ENCODE data around the gene RNF169.

DNA sequence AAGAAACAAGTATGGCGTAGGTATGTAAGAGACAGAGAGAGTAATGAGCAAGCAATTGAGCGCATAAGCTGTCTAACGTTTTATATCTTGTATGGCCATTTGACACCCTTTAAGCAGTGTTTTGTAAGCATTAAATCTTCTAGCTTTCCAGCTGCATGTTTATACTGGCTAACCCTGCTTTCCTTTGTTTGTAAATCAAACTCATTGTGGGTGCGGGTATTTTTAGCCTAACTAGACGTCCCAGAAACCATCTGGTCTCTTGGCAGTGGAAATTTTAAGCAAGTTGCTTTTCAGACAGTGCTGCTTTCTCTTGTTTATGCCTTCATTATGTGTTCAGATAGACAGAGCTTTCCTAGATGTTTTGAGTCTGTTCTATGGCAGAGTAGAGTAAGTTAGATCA is 73.5 kb downstream of the RNF169 start:
- TF ChIP-seq, protein P1, sequence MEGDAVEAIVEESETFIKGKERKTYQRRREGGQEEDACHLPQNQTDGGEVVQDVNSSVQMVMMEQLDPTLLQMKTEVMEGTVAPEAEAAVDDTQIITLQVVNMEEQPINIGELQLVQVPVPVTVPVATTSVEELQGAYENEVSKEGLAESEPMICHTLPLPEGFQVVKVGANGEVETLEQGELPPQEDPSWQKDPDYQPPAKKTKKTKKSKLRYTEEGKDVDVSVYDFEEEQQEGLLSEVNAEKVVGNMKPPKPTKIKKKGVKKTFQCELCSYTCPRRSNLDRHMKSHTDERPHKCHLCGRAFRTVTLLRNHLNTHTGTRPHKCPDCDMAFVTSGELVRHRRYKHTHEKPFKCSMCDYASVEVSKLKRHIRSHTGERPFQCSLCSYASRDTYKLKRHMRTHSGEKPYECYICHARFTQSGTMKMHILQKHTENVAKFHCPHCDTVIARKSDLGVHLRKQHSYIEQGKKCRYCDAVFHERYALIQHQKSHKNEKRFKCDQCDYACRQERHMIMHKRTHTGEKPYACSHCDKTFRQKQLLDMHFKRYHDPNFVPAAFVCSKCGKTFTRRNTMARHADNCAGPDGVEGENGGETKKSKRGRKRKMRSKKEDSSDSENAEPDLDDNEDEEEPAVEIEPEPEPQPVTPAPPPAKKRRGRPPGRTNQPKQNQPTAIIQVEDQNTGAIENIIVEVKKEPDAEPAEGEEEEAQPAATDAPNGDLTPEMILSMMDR (IDR thresholded peaks at IDR 0.05; ENCODE audit: insufficient read depth, low read length, poor library complexity, severe bottlenecking): no peak
- no peak for TF ChIP-seq EZH2phosphoT487 (conservative IDR thresholded peaks at IDR 0.05; ENCODE audit: low read length)

All from SU-DHL-6 (cell line).